ENCODE results near the gene PDPN.
"Not testable (repeated sequence)": the region's sequence is repeated elsewhere in the genome, so short reads cannot be mapped to it uniquely, and the experiment has no call there.

PDPN gene

DNA sequence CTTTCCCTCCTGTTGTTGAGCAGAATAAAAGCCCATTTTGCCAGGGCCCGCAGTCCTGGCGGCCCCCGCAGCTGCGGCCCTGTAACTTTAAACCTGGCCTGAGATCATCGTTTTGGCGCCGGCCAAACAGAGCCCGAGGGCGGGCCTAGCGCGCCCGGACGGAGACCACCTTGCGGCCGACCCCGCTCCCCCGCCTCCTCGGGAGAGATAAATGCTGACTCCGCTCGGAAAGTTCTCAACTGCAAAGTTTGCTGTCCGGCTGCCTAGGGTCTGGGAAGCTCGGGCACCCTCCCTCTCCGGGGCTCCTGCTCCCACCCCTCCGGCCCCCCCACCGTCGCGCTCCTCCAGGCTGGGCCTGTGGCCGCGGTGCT, at the start of gene PDPN:
Gene PDPN, plus strand, starts transcription at position 238 of the 371 bp plus-strand sequence. CDS start 202 bp downstream, outside the sequence.
- DNase-seq (ENCODE audit: low read depth): peak; percentile 9

DNA sequence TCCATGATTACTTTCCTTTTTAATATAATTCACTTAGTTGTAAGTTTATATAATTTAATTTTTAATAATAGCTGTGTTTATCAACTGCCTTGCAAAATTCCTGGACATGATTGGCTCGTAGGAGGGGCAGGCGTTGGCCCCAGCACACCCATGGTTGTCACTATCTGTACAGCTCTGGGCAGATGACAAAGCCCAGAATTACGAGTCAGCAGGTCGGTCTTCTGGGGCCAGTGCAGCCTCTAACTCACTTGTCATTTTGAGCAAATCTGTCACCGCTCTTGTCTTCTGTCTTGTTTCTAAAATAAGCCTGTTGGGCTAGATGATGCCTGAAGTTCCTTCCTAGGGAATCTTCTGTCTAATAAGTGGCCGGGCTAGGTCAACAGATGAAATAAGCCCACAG, 48.4 kb upstream of the PDPN start:
- no peak for DNase-seq (ENCODE audit: low read depth)

DNA sequence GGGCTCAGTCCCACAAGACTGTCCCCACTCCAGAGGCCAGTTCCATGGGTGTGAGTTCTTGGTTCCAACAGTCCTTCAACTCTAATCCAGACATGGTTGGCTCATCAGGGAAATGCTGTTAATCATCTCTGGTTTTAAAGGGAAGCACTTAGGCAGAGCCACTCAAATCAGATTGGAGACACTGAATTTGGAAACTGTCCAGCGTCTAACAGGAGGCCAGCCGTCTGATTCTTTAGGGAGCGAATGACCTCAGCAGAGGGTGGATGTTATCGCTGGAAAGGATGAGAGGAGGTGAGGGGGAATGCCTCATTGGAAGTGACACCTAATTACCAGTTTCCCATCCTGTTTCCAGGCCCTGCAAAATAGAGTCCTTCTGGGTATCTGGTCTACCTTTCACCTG, 47.1 kb upstream of the PDPN start:
- no peak for DNase-seq (ENCODE audit: low read depth)

DNA sequence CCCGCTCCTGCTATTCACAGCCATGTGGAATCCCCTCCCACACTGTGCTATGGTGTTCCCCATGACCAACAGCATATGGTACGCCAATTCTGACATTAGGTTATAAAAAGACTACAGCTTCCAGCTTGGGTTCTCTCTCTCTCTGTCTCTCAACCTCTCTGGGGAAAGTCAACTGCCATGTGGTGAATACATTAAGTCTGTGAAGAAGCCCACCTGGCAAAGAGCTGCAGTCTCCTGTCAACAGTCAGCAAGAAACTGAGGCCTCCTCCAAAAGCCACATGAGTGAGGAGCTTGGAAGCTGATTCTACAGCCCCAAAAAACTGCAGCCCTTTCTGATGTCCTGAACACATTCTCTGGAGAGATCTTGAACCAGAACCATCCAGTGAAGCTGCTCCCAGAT, 44.8 kb upstream of the PDPN start:
- DNase-seq (ENCODE audit: low read depth): no peak

GRCh38 chr1:13539683-13540082, 43.9 kb upstream of the PDPN start:
- no peak for DNase-seq (ENCODE audit: low read depth)

DNA sequence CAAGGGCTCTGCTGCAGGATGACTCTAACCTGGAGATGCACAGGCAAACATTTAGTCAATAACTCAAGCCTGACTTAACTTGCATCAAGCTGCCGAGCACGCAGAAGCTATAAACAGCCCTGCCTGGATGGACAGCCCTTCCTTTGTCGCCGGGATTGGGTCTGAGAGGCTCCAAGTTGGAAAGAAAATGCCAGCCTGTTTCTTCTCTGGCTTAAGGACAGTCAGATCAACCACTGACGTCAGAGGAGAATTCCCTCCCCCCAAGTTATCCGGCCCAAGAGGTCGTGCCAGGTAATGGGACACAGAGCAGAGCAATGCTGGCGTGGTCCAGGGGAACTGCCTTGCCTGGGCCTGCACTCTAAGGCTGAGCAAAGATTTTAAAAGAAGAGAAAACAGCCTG, 42.8 kb upstream of the PDPN start:
- no peak for DNase-seq (ENCODE audit: low read depth)

- DNase-seq (ENCODE audit: low read depth): no peak
These were observed 42.0 kb upstream of the PDPN start for GRCh38 chr1:13541435-13542215.

DNA sequence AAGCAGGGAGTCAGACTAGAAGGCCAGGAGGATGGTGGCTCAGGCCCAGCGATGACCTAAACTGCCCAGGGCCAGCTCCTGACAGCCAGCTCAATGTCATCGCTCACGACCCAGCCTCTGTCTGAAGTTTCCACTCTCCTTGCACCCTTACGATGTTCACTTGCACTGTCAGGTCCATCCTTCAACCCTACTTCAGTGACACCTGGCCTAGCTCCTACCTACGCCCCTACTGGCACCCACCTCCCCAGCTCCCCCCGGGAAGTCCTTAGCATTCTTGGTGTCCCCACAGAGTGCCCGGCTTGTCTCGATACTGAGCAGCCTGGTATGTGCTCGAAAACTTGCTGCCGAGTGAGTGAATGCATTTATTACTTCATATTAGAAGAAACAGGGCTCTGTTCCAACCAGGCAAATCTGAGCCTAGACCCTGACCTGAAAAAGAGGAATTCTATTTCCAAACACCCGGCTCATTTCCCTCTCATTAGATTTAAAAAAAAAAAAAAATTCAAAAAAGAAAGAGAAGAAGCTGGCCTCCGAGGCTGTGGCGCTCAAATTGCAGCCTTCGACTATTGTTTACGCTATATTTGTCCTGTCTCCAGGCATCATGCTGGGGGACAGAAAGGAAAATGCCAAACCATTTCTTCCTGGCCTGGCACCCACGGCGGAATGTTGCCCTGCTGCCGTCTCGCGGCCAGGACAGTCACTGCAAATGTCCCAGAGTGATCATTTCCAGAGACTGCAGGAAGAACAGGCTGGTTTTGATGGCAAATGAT, 40.0 kb upstream of the PDPN start:
- peak; percentile 11 for DNase-seq (ENCODE audit: low read depth)

GRCh38 chr1:13544221-13544556, 39.4 kb upstream of the PDPN start:
- DNase-seq (ENCODE audit: low read depth): no peak

GRCh38 chr1:13546791-13547190, 36.8 kb upstream of the PDPN start:
- DNase-seq (ENCODE audit: low read depth): no peak

GRCh38 chr1:13548281-13548680, 35.4 kb upstream of the PDPN start:
- DNase-seq (ENCODE audit: low read depth): no peak

DNA sequence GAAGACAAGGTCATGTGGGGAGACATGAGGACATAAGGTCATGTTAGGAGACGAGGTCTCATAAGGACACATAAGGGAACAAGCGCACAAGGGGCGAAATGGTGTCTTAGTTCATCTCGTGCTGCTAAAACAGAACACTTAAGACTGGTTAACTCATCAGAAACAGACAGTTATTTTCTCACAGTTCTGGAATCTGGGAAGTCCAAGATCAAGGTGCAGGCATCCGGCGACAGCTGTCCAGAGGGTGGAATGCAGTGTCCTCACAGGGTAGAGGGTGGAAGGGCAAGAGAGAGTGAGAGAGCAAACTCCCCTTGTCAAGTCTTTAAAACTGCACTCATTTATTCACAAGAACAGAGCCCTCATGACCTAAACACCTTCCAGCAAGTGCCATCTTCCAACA, 34.6 kb upstream of the PDPN start:
- DNase-seq (ENCODE audit: low read depth): no peak

- no peak for DNase-seq (ENCODE audit: low read depth)
These were observed 34.1 kb upstream of the PDPN start for GRCh38 chr1:13549521-13549920.

GRCh38 chr1:13550663-13551062, 33.0 kb upstream of the PDPN start:
- DNase-seq (ENCODE audit: low read depth): peak; percentile 8

- no peak for DNase-seq (ENCODE audit: low read depth)
These were observed 28.8 kb upstream of the PDPN start for GRCh38 chr1:13554798-13555197.

- no peak for DNase-seq (ENCODE audit: low read depth)
These were observed 27.3 kb upstream of the PDPN start for GRCh38 chr1:13556224-13556764.

DNA sequence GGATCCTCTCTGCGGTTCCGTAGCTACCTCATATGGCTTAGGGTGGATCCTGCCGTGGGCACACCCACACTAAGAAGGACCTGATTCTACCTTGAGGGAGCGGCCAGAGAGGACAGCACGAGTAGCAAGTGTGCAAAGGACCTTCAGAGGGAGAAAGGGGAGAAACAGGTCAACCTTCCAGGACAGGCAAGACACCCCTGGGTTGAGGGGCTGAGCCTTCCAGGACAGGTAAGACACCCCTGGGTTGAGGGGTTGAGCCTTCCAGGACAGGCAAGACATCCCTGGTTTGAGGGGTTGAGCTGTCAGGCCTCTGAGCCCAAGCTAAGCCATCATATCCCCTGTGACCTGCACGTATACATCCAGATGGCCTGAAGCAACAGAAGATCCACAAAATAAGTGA, 23.1 kb upstream of the PDPN start:
- DNase-seq (ENCODE audit: low read depth): no peak

DNA sequence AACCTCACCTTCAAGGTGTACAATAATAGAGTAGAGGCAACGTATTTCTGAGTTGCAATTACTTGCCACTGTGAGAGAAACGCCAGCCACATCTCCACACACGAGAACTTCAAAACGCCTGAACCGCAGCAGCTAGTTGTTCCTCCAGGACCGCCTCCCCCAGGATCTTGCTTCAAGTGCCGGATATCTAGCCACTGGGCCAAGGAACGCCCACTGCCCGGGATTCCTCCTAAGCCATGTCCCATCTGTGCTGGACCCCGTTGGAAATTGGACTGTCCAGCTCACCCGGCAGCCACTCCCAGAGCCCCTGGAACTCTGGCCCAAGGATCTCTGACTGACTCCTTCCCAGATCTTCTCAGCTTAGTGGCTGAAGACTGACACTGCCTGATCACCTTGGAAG, 20.7 kb upstream of the PDPN start:
- DNase-seq (ENCODE audit: low read depth): not testable (repeated sequence)

DNA sequence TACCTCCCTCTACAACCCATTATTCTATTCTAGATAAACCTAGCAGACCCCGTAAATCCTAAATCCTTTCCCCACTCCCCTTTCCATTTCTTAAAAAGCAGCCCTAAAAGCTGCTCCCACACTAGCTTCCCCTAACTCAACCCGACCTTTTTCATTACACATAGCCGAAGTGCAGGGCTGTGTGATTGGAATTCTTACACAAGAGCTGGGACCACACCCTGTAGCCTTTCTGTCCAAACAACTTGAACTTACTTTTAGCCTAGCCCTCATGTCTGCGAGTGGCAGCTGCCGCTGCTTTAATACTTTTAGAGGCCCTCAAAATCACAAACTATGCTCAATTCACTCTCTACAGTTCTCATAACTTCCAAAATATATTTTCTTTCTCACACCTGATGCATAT, 19.6 kb upstream of the PDPN start:
- DNase-seq (ENCODE audit: low read depth): no peak

GRCh38 chr1:13570435-13570834, 13.2 kb upstream of the PDPN start:
- DNase-seq (ENCODE audit: low read depth): not testable (repeated sequence)

DNA sequence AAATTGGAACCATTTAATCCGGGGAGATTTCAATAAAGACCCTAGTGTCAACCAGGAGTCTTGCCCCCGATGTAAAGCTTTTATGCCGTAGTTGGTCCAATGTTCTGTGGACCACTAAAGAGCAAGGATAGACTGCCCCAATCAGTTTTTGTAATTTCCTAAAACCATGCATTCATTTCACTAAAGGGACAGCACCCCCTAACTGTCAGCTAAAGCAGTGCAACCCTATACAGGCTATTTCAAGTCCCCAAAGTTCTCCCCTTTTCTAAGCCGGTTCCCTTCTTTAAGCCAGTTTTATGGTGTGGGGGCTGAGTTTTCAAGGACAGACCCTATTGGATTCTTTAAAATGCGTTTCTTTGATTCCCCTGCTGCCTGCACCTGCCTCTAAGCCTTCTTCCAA, 12.7 kb upstream of the PDPN start:
- no peak for DNase-seq (ENCODE audit: low read depth)

GRCh38 chr1:13573586-13573985, 10.0 kb upstream of the PDPN start:
- DNase-seq (ENCODE audit: low read depth): no peak

DNA sequence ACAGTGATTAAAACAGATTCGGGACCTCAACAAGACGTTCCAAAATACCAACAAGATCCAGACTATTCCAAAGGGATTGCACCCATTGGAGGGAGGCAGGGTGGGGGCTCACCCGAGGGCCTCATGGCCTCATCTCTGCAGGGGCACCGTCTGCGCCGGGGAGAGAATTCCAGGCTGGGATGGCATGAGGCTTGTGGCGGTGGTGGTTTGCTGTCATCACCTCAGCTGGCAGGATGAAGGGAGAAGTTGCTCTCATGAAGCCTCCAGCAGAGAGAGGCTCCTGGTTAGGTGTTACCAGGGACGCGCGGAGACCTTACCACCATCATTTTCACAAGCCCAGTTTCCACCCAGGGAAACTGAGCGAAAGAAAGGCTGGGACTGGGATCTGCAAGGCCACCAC, 6.7 kb upstream of the PDPN start:
- no peak for DNase-seq (ENCODE audit: low read depth)

GRCh38 chr1:13577846-13578245, 5.8 kb upstream of the PDPN start:
- no peak for DNase-seq (ENCODE audit: low read depth)

Measured in stromal cell of bone marrow (primary cell).